Activated CD4-positive, alpha-beta T cell treated with anti-CD3 and anti-CD28 coated beads, Interleukin-2, amount 10 ng/mL, durations not matched to agents 24 days and 14 days (primary cell): ENCODE data around the gene MRPL11. TPM values are rescaled to one million over a fixed set of nuclear protein-coding genes. Genes with fewer than 3 reads are reported as not detected.
"Not testable (repeated sequence)": the region's sequence is repeated elsewhere in the genome, so short reads cannot be mapped to it uniquely, and the experiment has no call there.

Experiments
- DNase-seq: peaks from one replicate; pipeline ENCODE4 v3.0.0; 2022
- H3K27ac Mint-ChIP-seq: one replicate; pipeline ENCODE4 v1.8.0; 2022; ENCODE audit warnings: mild to moderate bottlenecking, mixed read lengths
- H3K27me3 Mint-ChIP-seq: one replicate; pipeline ENCODE4 v1.8.0; 2022; ENCODE audit warnings: mixed read lengths
- H3K36me3 Mint-ChIP-seq: one replicate; pipeline ENCODE4 v1.8.0; 2022; ENCODE audit warnings: low read depth, mild to moderate bottlenecking, mixed read lengths
- H3K4me1 Mint-ChIP-seq: one replicate; pipeline ENCODE4 v1.8.0; 2021; ENCODE audit warnings: mixed read lengths
- H3K4me3 Mint-ChIP-seq: one replicate; pipeline ENCODE4 v1.8.0; 2022; ENCODE audit warnings: mild to moderate bottlenecking, moderate library complexity, mixed read lengths
- H3K9me3 Mint-ChIP-seq: one replicate; pipeline ENCODE4 v1.8.0; 2021; ENCODE audit warnings: mixed read lengths
- intact Hi-C: fragments of 100-400 bp; cut with micrococcal nuclease; formaldehyde crosslinking; loops from one replicate; pipeline ENCODE4 v1.15.1; 2023
- total RNA-seq: library from RNA; stranded (reverse); gene quantifications from 2 replicates; pipeline ENCODE4 v1.2.3, GENCODE V29; 2022

Gene MRPL11
- total RNA-seq, 1 donor from 2014 or later: 102 TPM

- H3K27ac Mint-ChIP-seq, intact Hi-C loops: not testable (repeated sequence)
Observed at GRCh38 chr11:66431871-66432329, 6.7 kb downstream of the MRPL11 start.

GRCh38 chr11:66431287-66431686 is 7.4 kb downstream of the MRPL11 start:
- H3K9me3 Mint-ChIP-seq, H3K27me3 Mint-ChIP-seq, intact Hi-C loops, H3K27ac Mint-ChIP-seq, H3K4me1 Mint-ChIP-seq, H3K4me3 Mint-ChIP-seq, DNase-seq: not testable (repeated sequence)
- peaks cover 18% of the 10 kb centered on the region for H3K36me3 Mint-ChIP-seq

More at GRCh38 chr11:66431871-66432329, 6.7 kb downstream of the MRPL11 start:
- DNase-seq, H3K4me1 Mint-ChIP-seq, H3K9me3 Mint-ChIP-seq, H3K4me3 Mint-ChIP-seq, H3K27me3 Mint-ChIP-seq: not testable (repeated sequence)
- peaks cover 25% of the 10 kb centered on the region for H3K36me3 Mint-ChIP-seq

- Mint-ChIP-seq H3K4me3 (no peak overlapping the region), H3K27ac (no peak overlapping the region)
Observed at GRCh38 chr11:66429983-66430602, 8.6 kb downstream of the MRPL11 start.

GRCh38 chr11:66428933-66429332 is 9.7 kb downstream of the MRPL11 start:
- no peak overlapping the region for H3K4me3 Mint-ChIP-seq
- DNase-seq: no peak
- intact Hi-C loops: no loop called here
- H3K36me3 Mint-ChIP-seq: peaks cover 6% of the 10 kb centered on the region
- no peaks in the 10 kb centered on the region for H3K27me3 Mint-ChIP-seq
- H3K4me1 Mint-ChIP-seq: peaks cover 2% of the 10 kb centered on the region
- H3K9me3 Mint-ChIP-seq: no peaks in the 10 kb centered on the region
- no peak overlapping the region for H3K27ac Mint-ChIP-seq

More at GRCh38 chr11:66429983-66430602, 8.6 kb downstream of the MRPL11 start:
- intact Hi-C loops: loop anchor here (1.0 kb wide), 1 partner anchor 22 kb away; no protein-coding TSS in a partner anchor
- peak; percentile 92 for DNase-seq
- no peaks in the 10 kb centered on the region for H3K9me3 Mint-ChIP-seq
- H3K27me3 Mint-ChIP-seq: no peaks in the 10 kb centered on the region
- peaks cover 2% of the 10 kb centered on the region for H3K4me1 Mint-ChIP-seq
- H3K36me3 Mint-ChIP-seq: peaks cover 10% of the 10 kb centered on the region

GRCh38 chr11:66426314-66426713 is 12.3 kb downstream of the MRPL11 start:
- no peak for DNase-seq
- no peak overlapping the region for H3K4me3 Mint-ChIP-seq
- H3K36me3 Mint-ChIP-seq: peaks cover 4% of the 10 kb centered on the region
- H3K27me3 Mint-ChIP-seq: no peaks in the 10 kb centered on the region
- H3K27ac Mint-ChIP-seq: no peak overlapping the region
- intact Hi-C loops: no loop called here
- peaks cover 4% of the 10 kb centered on the region for H3K4me1 Mint-ChIP-seq
- no peaks in the 10 kb centered on the region for H3K9me3 Mint-ChIP-seq

- DNase-seq: peak; percentile 97
- Mint-ChIP-seq H3K36me3 (no peaks in the 10 kb centered on the region), H3K4me1 (peaks cover 25% of the 10 kb centered on the region), H3K4me3 (no peak overlapping the region), H3K9me3 (peaks cover 6% of the 10 kb centered on the region), H3K27me3 (peaks cover 18% of the 10 kb centered on the region), H3K27ac (peak overlapping the region; percentile 51)
- intact Hi-C loops: loop anchor here (1.0 kb wide), 1 partner anchor 13 kb away; no protein-coding TSS in a partner anchor
Observed at GRCh38 chr11:66421492-66422205, 17.0 kb downstream of the MRPL11 start.

- no peak within 1 kb of the TSS for H3K4me3 Mint-ChIP-seq
- H3K27me3 Mint-ChIP-seq: peaks cover 20% of the 10 kb centered on the region
- DNase-seq: no peak
- peaks cover 30% of the 10 kb centered on the region for H3K4me1 Mint-ChIP-seq
- H3K36me3 Mint-ChIP-seq: no peaks in the 10 kb centered on the region
- H3K27ac Mint-ChIP-seq: peak within 1 kb of the TSS; percentile 51
- intact Hi-C loops: loop anchor here (1.0 kb wide), 1 partner anchor 13 kb away; no protein-coding TSS in a partner anchor
- peaks cover 6% of the 10 kb centered on the region for H3K9me3 Mint-ChIP-seq
Observed at GRCh38 chr11:66420671-66421476, 17.8 kb downstream of the MRPL11 start, which contains the start of gene NPAS4. NPAS4 (plus strand) TSS chr11:66421035; CDS start chr11:66421180, 145 bp downstream.

- H3K9me3 Mint-ChIP-seq: peaks cover 6% of the 10 kb centered on the region
- intact Hi-C loops: no loop called here
- no peak overlapping the region for H3K4me3 Mint-ChIP-seq
- H3K4me1 Mint-ChIP-seq: peaks cover 32% of the 10 kb centered on the region
- no peaks in the 10 kb centered on the region for H3K36me3 Mint-ChIP-seq
- H3K27me3 Mint-ChIP-seq: peaks cover 21% of the 10 kb centered on the region
- no peak for DNase-seq
- no peak overlapping the region for H3K27ac Mint-ChIP-seq
Observed at GRCh38 chr11:66419825-66420224, 18.8 kb downstream of the MRPL11 start.

GRCh38 chr11:66418986-66419308 is 19.7 kb downstream of the MRPL11 start:
- peaks cover 22% of the 10 kb centered on the region for H3K27me3 Mint-ChIP-seq
- H3K4me3 Mint-ChIP-seq: peak overlapping the region; percentile 69
- intact Hi-C loops: no loop called here
- H3K27ac Mint-ChIP-seq: peak overlapping the region; percentile 38
- DNase-seq: no peak
- peaks cover 6% of the 10 kb centered on the region for H3K9me3 Mint-ChIP-seq
- H3K4me1 Mint-ChIP-seq: peaks cover 32% of the 10 kb centered on the region
- no peaks in the 10 kb centered on the region for H3K36me3 Mint-ChIP-seq

- Mint-ChIP-seq H3K27ac (peak overlapping the region; percentile 38), H3K4me3 (peak overlapping the region; percentile 69), H3K27me3 (peaks cover 22% of the 10 kb centered on the region), H3K4me1 (peaks cover 32% of the 10 kb centered on the region), H3K36me3 (no peaks in the 10 kb centered on the region), H3K9me3 (peaks cover 6% of the 10 kb centered on the region)
- DNase-seq: peak; percentile 91
- intact Hi-C loops: no loop called here
Observed at GRCh38 chr11:66418168-66418985, 20.3 kb downstream of the MRPL11 start.

- Mint-ChIP-seq H3K36me3 (no peaks in the 10 kb centered on the region), H3K4me1 (peaks cover 30% of the 10 kb centered on the region)
- no peak for DNase-seq
Observed at GRCh38 chr11:66417000-66417399, 21.6 kb downstream of the MRPL11 start.

GRCh38 chr11:66415423-66415822 is 23.2 kb downstream of the MRPL11 start:
- no peak for DNase-seq
- H3K4me1 Mint-ChIP-seq: peaks cover 35% of the 10 kb centered on the region
- intact Hi-C loops: no loop called here
- no peak overlapping the region for H3K27ac Mint-ChIP-seq
- H3K9me3 Mint-ChIP-seq: peaks cover 6% of the 10 kb centered on the region
- no peak overlapping the region for H3K4me3 Mint-ChIP-seq
- H3K27me3 Mint-ChIP-seq: peaks cover 23% of the 10 kb centered on the region
- no peaks in the 10 kb centered on the region for H3K36me3 Mint-ChIP-seq

More at GRCh38 chr11:66417000-66417399, 21.6 kb downstream of the MRPL11 start:
- Mint-ChIP-seq H3K9me3 (peaks cover 6% of the 10 kb centered on the region), H3K4me3 (peak overlapping the region; percentile 34), H3K27ac (peak overlapping the region; percentile 20), H3K27me3 (peaks cover 22% of the 10 kb centered on the region)
- intact Hi-C loops: no loop called here
